Jurkat, Clone E6-1 (cell line): ENCODE data around the gene ABHD12B. TPM values are rescaled to one million over a fixed set of nuclear protein-coding genes. Genes with fewer than 3 reads are reported as not detected.

Experiments used
- DNase-seq: peaks from one replicate; pipeline ENCODE4 v3.0.0-alpha.2; 2011; ENCODE audit warnings: low read depth, low spot score
- H3K4me3 ChIP-seq: 2 replicates; pipeline ENCODE4 v1.5.1; 2011; ENCODE audit warnings: mild to moderate bottlenecking, low read length, control low read depth, moderate library complexity
- polyA plus RNA-seq: library from polyadenylated mRNA; unstranded; fragments of >200 nt; gene quantifications from one replicate; pipeline ENCODE4 v1.2.1, GENCODE V29; 2012; ENCODE audit warnings: missing spikeins; ENCODE audit not compliant: insufficient read length, insufficient read depth

ABHD12B gene, protein sequence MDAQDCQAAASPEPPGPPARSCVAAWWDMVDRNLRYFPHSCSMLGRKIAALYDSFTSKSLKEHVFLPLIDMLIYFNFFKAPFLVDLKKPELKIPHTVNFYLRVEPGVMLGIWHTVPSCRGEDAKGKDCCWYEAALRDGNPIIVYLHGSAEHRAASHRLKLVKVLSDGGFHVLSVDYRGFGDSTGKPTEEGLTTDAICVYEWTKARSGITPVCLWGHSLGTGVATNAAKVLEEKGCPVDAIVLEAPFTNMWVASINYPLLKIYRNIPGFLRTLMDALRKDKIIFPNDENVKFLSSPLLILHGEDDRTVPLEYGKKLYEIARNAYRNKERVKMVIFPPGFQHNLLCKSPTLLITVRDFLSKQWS
- polyA plus RNA-seq, result not detected

DNA sequence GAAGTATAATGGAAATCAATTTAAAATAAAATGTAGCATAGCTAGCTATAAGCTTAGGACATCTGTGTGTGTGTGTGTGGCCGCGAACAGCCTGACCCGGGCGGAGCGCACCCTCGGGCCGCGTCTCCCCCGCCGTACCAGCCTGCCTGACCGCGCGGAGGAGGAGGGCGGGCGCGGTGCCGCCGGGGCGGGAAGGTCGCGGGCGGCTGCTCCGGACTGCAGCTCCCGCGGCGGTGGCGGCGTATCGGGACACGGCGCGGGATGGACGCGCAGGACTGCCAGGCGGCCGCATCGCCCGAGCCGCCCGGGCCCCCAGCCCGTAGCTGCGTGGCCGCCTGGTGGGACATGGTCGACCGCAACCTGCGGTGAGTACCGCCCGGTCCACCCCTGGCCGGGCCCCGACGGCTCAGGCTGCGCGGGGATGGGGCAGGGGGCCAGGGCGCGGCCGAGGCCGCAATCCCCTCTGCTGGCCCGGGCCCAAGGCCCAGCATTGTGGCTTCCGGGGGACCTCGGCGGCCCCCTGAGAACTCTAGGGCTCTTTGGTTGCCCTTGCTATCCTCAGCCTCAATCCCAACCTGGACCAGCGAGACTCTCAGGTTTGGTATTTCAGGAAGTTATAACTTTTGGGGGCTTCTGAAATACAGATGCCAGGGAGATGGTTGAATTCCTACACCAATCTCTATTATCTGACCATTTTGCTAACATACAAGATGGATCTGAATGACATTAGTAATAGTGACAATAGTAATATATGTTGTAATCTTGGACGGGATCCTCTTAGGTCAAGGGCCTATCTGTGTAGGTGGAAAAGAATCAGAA lies at the start of gene ABHD12B:
TSS of gene ABHD12B (plus strand) at position 140 of the 819 bp plus-strand sequence. CDS start at position 262, 122 bp downstream.
- H3K4me3 ChIP-seq, result no peak within 1 kb of the TSS

DNA sequence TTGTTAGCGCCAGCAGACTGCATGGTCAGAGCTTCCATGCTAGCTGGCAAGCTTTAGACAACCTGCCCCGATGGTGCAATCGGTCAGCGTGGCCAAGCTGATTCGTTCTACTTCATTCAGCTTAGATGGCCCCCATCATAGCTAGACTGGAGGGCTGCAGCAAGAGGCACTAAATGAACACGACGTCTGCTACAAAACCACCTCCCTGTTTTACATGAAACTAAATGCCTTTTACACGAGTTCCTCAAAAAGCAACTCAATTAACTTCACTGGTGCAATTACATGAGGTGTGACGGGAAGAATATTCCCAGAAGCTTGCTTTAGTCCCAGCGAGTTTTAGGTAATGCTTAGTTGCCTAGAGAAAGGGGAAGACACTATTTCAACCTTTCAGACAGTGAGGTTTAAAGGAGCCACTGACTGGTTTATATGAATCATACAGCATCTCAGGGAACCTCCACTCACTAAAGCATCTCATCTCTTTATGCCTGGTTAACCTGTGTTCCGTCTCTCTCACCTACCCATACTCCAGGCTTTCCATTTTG lies 49.3 kb upstream of the ABHD12B start:
- no peak overlapping the region for H3K4me3 ChIP-seq

More for the DNA sequence above, at the start of gene ABHD12B:
- no peak for DNase-seq

DNA sequence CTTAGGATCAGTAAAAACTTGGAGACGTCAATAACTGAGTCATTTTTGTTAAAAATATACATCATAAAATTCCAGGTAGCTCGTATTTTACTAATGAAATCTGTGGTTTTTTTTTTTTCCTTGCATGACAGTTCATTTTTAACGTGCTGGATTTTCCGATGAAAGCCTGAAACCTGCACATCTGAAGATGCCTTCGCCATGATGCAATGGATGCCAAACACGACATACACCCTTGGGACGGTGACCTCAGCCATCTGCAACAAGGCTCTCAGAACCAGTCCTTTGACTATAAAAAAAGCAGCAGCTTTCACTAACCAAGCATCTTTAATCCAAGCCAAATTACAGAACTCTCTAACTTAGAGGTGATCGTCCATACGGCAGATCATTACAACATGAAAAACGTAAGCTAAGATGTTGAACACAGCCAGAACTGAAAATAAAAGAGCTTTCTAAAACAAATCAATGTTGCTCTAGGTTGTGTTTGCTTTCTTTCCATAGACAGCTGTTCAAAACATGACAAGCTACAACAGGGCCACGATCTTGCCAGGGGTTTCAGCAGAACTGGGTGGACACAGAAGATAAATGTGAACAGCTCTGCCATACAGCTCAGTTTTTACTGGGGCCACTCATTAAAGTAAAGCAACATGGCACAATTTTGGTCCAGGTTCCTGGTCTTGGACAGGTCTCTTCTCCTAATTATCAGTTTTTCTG lies 48.6 kb upstream of the ABHD12B start:
- H3K4me3 ChIP-seq, result no peak overlapping the region
- no peak for DNase-seq

More for the DNA sequence above, 49.3 kb upstream of the ABHD12B start:
- DNase-seq, result no peak

- H3K4me3 ChIP-seq, result no peak overlapping the region
These were observed 47.9 kb upstream of the ABHD12B start for GRCh38 chr14:50823762-50824636.

GRCh38 chr14:50825307-50825706 lies 46.5 kb upstream of the ABHD12B start:
- no peak overlapping the region for H3K4me3 ChIP-seq
- no peak for DNase-seq

More at GRCh38 chr14:50823762-50824636, 47.9 kb upstream of the ABHD12B start:
- DNase-seq, result no peak

DNA sequence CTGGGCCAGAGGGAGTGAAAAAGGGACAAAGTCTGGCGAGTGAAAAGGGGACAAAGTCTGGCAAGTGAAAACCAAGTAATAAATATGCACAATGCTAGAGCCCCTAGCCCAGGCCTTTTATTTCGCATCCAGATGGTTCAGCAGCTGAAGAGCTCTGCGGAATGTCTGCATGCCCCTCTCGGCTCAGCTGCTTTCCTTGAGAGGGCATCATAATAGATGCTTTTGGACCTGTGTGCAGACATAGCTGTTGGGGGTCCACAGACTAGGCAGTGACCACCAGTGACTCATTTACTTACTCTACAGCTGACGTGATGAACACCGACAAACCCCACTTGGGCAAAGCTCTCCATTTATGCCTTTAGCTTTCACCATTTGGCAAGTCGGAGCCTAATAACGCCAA lies 45.2 kb upstream of the ABHD12B start:
- no peak for DNase-seq
- H3K4me3 ChIP-seq, result no peak overlapping the region

DNA sequence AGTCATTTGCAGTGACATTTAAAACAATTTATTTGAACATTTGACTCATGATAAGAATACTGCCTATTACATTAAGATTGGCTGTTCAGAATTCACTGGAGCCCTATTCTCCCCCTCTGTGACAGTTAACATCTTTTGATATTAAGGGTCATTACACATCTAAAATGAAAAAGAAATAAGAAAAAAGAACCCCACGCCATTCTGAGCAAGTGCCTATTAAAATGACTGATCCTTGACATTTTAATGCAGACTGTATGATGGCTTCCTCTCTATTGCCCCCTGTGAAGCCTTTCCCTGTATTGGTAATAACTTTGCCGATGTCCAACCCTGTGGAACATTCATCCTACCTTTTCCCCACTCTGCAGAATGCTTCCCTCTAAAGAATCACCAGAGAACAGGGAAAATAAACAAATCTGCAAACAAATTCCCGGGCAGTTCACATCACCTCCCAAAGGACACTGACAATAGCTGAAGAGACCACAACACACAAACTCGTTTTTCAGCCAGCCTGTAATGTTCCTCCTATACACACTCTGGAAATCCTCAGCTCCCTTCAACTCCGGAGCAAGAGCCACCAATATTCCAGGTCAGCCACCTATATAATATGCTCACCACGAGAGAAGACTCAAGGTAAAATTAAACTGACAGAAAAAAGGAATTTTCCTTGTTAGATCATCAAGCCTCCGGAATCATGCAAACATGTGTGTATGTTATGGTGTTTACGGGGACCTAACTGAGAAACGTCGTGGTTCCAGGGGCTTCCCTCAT lies 42.9 kb upstream of the ABHD12B start:
- no peak for DNase-seq
- no peak overlapping the region for H3K4me3 ChIP-seq

DNA sequence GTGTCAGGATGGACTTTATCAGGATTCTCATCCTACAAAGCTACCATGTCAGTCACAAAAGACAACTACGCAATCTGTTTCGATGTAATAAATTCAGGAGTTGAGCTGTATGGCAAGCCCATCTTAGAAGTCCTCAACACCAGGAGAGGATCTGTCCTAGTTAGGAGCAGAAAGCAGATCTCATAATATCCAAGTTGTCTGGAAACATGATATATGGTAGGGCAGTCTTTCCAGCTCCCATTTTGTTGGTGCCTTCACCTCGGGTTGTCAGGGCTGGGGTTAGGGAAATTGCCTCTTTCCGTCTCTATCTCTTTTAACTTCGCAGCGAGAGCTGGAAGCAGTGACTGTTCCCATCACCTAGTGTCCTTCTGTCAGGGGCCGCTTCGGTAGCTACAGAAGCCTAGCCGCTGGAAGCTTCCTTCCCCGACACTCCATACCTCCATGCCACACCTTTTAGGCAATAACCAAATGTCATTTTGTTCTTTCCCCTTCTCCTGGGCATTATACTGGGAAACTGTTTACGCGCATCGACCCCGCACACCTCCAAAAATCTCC lies 42.3 kb upstream of the ABHD12B start:
- H3K4me3 ChIP-seq, result peak overlapping the region; percentile 72
- no peak for DNase-seq

- peak overlapping the region; percentile 72 for H3K4me3 ChIP-seq
- no peak for DNase-seq
These were observed 41.6 kb upstream of the ABHD12B start for GRCh38 chr14:50830044-50830931.

DNA sequence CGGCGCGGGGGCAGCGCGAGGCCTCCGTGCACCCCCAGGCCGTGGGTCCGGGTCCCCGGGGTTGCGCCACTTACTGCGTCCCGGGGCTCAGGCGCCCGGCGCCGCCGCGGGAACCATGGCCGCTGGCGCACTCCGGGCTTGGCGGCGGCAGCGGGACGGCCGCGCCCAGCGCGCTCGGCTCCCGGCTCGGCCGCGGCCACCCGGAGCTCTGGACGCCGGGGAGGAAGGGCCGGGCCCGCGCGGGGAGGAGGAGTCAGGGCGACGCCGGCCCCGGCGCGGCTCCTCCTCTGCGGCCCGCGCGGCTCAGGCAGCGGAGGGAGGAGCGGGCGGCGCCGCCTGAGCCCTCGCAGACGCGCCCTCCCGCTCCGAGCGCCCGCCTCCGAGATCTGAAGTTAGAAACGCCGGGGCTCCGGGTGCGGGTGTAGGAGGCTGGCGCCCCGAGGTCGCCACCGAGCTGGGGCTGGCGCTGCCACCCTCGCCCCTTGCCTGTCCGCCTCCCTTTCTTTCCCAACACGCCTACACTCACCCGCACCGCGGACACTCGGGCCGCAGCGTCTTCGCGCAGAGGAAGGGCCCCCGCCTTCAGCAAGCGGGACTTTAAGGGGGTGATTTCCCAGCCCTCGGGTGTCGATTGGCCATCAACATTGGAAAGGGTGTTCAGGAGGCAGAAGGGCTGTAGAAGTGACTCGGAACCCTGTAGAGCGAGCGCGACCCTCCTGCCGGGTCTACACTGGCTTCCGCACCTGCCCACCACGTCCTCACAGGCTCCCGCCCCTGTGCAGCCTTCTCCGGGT lies 40.7 kb upstream of the ABHD12B start, which contains the start of gene NIN:
TSS of gene NIN (minus strand) at position 231 of the 794 bp plus-strand sequence. CDS start 9,106 bp downstream, outside the sequence.
- peak; percentile 46 for DNase-seq
- peak within 1 kb of the TSS; percentile 82 for H3K4me3 ChIP-seq

- DNase-seq, result no peak
- H3K4me3 ChIP-seq, result peak overlapping the region; percentile 82
These were observed 40.1 kb upstream of the ABHD12B start for GRCh38 chr14:50831726-50832168.

DNA sequence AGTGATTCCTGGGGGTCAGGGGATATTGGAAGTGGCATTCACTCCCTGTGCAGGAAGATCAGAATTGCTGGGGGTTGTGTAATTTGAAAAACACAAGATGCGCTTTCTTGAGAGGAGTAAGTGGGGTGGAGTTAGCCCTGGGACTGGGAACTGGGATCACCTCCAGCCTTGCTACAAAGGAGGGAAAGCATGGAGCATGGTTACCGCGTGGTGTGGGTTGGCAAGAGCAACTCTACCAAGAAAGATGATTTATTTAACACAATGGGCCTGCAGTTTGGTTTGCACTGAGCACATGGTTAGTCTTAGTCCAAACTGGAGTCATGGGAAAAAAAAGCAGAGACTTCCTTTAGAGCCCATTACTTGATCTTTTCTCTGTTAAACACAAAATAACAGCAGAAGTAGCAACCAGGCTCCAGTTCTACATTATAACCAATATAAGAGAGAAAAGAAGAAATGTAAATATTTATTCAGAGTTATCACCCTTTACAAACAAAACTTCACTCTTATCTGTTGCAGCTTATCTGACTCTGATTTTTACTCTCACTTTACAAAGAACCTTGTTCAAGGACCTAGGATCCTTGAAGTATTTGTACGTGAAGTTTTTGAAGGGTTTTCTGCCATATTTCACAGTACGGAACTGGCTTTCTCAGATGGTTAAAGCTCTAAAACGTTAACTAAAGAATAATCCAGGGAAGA lies 38.8 kb upstream of the ABHD12B start:
- H3K4me3 ChIP-seq, result no peak overlapping the region
- no peak for DNase-seq

GRCh38 chr14:50834802-50835276 lies 37.0 kb upstream of the ABHD12B start:
- DNase-seq, result no peak
- H3K4me3 ChIP-seq, result no peak overlapping the region

DNA sequence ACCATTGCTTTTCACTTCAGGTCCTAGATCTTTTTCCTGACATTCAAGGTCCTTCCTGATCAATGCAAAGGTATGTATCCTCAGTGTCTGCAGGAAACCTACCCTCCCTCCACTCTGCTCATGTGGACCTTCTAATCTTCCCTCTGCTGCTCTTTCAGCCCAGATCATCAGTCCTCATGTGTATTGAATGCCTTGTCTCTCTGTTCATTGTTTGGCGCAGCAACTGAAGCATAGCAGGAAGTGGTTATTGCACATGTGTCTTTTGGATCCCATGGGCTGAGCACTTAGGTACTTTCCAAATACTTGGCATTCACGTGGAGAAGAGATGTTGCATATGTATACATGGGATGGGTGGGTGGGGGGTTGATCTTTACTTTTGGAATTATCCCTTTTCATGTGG lies 36.6 kb upstream of the ABHD12B start:
- peak; percentile 84 for DNase-seq

GRCh38 chr14:50836515-50836914 lies 35.3 kb upstream of the ABHD12B start:
- H3K4me3 ChIP-seq, result no peak overlapping the region
- DNase-seq, result no peak

More for the DNA sequence above, 36.6 kb upstream of the ABHD12B start:
- no peak overlapping the region for H3K4me3 ChIP-seq
